A549 (cell line): Measurements from ENCODE around the gene IL21R.

Experiments used
- CBX2 ChIP-seq: fragments of 200-600 bp; sonication (generic); IDR thresholded peaks from 2 replicates; pipeline ENCODE4 v1.6.1; 2016; ENCODE audit warnings: low read depth, mild to moderate bottlenecking, borderline replicate concordance
- CEBPB ChIP-seq, 2 experiments: fragments of >200 bp in 1 of 2; sonication (Bioruptor Twin) in 1 of 2; formaldehyde crosslinking in 1 of 2; IDR thresholded peaks; 2 replicates each; pipeline ENCODE4 v1.6.1; 2012 to 2016
- CTCF ChIP-seq: fragments of >200 bp; sonication (Bioruptor Twin); formaldehyde crosslinking; IDR thresholded peaks from 3 replicates; pipeline ENCODE4 v1.5.1; 2016
- EP300 ChIP-seq, 2 experiments: fragments of >200 bp; sonication (Bioruptor Twin); formaldehyde crosslinking; IDR thresholded peaks; 2 replicates in 1 of 2; 3 replicates in 1 of 2; pipeline ENCODE4 v1.6.1; 2016 to 2017
- HDAC2 ChIP-seq: fragments of 200-600 bp; sonication (generic); IDR thresholded peaks from 2 replicates; pipeline ENCODE4 v1.6.1; 2016
- JUNB ChIP-seq: fragments of >200 bp; sonication (Bioruptor Twin); formaldehyde crosslinking; IDR thresholded peaks from 2 replicates; pipeline ENCODE4 v1.6.1; 2016
- MYC ChIP-seq: IDR thresholded peaks from 2 replicates; pipeline ENCODE4 v1.6.1; 2012; ENCODE audit warnings: mild to moderate bottlenecking, inconsistent platforms, low read length, improper control_type of control experiment, borderline replicate concordance
- POLR2A ChIP-seq: IDR thresholded peaks from 2 replicates; pipeline ENCODE4 v1.6.1; 2012; ENCODE audit warnings: mild to moderate bottlenecking, low read length
- RAD21 ChIP-seq, 2 experiments: fragments of >200 bp in 1 of 2; sonication (Bioruptor Twin) in 1 of 2; formaldehyde crosslinking in 1 of 2; IDR thresholded peaks in 1 of 2; conservative IDR thresholded peaks in 1 of 2; 2 replicates in 1 of 2; 3 replicates in 1 of 2; pipeline ENCODE4 v1.6.1; 2012 to 2018; ENCODE audit warnings: inconsistent platforms in 1 of 2

GRCh38 chr16:27498916-27499658 lies 97.1 kb downstream of the IL21R start:
- no peak for TF ChIP-seq CTCF
- TF ChIP-seq HDAC2 = no peak
- no peak for TF ChIP-seq MYC
- no peak for TF ChIP-seq CBX2
- TF ChIP-seq POLR2A = no peak
- TF ChIP-seq EP300 (IDR thresholded peaks at IDR 0.05) = no peak
- TF ChIP-seq CEBPB (IDR thresholded peaks at IDR 0.05) = no peak
- no peak for TF ChIP-seq RAD21 (conservative IDR thresholded peaks at IDR 0.05 in 1 of 2, IDR thresholded peaks at IDR 0.05 in 1 of 2)
- no peak for TF ChIP-seq JUNB
